ENCODE measurements around the gene STX10. TPM values are rescaled to one million over a fixed set of nuclear protein-coding genes. Genes with fewer than 3 reads are reported as not detected.
"Not testable (repeated sequence)": the region's sequence is repeated elsewhere in the genome, so short reads cannot be mapped to it uniquely, and the experiment has no call there.

Gene STX10
- 10 to 100 TPM; 26.7 to 53.3 (median 33.2) TPM for polyA plus RNA-seq (ENCODE audit: insufficient read length in 10 of 10)
- long read RNA-seq, donor 1, transcript STX10-204 (8 exons, 1,136 nt): major isoform, 10 of 12 reads
- long read RNA-seq, donor 1, partial matches to known transcripts: 0 of 12 reads
- long read RNA-seq, donor 1, other reads (novel, unspliced or antisense): 0 of 12 reads
- long read RNA-seq, donor 2, transcript STX10-204 (8 exons, 1,136 nt): major isoform, 11 of 12 reads
- long read RNA-seq, donor 2, partial matches to known transcripts: 0 of 12 reads
- long read RNA-seq, donor 2, other reads (novel, unspliced or antisense): 0 of 12 reads
- long read RNA-seq, donor 3: 0 reads
- long read RNA-seq, donor 4, transcript STX10-204 (8 exons, 1,136 nt): major isoform, 7 of 8 reads
- long read RNA-seq, donor 4, partial matches to known transcripts: 0 of 8 reads
- long read RNA-seq, donor 4, other reads (novel, unspliced or antisense): 0 of 8 reads
- long read RNA-seq, donor 5, transcript STX10-204 (8 exons, 1,136 nt): major isoform, 16 of 17 reads
- long read RNA-seq, donor 5, partial matches to known transcripts: 0 of 17 reads
- long read RNA-seq, donor 5, other reads (novel, unspliced or antisense): 0 of 17 reads
- long read RNA-seq, donor 6, transcript STX10-204 (8 exons, 1,136 nt): major isoform, 9 of 9 reads
- long read RNA-seq, donor 6, partial matches to known transcripts: 0 of 9 reads
- long read RNA-seq, donor 6, other reads (novel, unspliced or antisense): 0 of 9 reads
- long read RNA-seq, donor 7, transcript STX10-204 (8 exons, 1,136 nt): major isoform, 6 of 6 reads
- long read RNA-seq, donor 7, partial matches to known transcripts: 0 of 6 reads
- long read RNA-seq, donor 7, other reads (novel, unspliced or antisense): 0 of 6 reads
- long read RNA-seq, donor 8, transcript STX10-204 (8 exons, 1,136 nt): major isoform, 10 of 10 reads
- long read RNA-seq, donor 8, partial matches to known transcripts: 0 of 10 reads
- long read RNA-seq, donor 8, other reads (novel, unspliced or antisense): 0 of 10 reads
- long read RNA-seq, donor 9, partial matches to known transcripts: 0 of 1 reads
- long read RNA-seq, donor 9, other reads (novel, unspliced or antisense): 0 of 1 reads

- DNase-seq: peak; percentile 94 to 98 (median 95)
Observed at GRCh38 chr19:13150187-13150930, at the start of gene STX10, which contains the start of gene IER2. STX10 (minus strand) TSS chr19:13150375; CDS start chr19:13150173, 202 bp downstream. IER2 (plus strand) TSS chr19:13150411; CDS start chr19:13153187, 2,776 bp downstream.

- no peak for DNase-seq
Observed at GRCh38 chr19:13198634-13199033, 48.5 kb upstream of the STX10 start.

GRCh38 chr19:13195678-13196077, 45.5 kb upstream of the STX10 start:
- DNase-seq: no peak

- no peak for DNase-seq
Observed at GRCh38 chr19:13190781-13191540, 40.8 kb upstream of the STX10 start.

GRCh38 chr19:13189600-13189999, 39.4 kb upstream of the STX10 start:
- DNase-seq: no peak

- no peak for DNase-seq
Observed at GRCh38 chr19:13187419-13187818, 37.2 kb upstream of the STX10 start.

- not testable (repeated sequence) for DNase-seq
Observed at GRCh38 chr19:13186688-13187087, 36.5 kb upstream of the STX10 start.

GRCh38 chr19:13185763-13186657, 35.8 kb upstream of the STX10 start:
- not testable (repeated sequence) for DNase-seq

- DNase-seq: not testable (repeated sequence)
Observed at GRCh38 chr19:13184926-13185325, 34.8 kb upstream of the STX10 start.

- peak; percentile 76 to 87 (median 79) for DNase-seq
Observed at GRCh38 chr19:13181747-13182388, 31.7 kb upstream of the STX10 start.

- DNase-seq: not testable (repeated sequence)
Observed at GRCh38 chr19:13178291-13178690, 28.1 kb upstream of the STX10 start.

GRCh38 chr19:13177584-13177983, 27.4 kb upstream of the STX10 start:
- DNase-seq: not testable (repeated sequence)

- DNase-seq: no peak
Observed at GRCh38 chr19:13176345-13176744, 26.2 kb upstream of the STX10 start.

- no peak for DNase-seq
Observed at GRCh38 chr19:13173139-13173737, 23.1 kb upstream of the STX10 start.

GRCh38 chr19:13172346-13173138, 22.4 kb upstream of the STX10 start:
- peak in 2 of 3 donors; percentile 50 to 76 for DNase-seq

GRCh38 chr19:13171146-13171545, 21.0 kb upstream of the STX10 start:
- DNase-seq: no peak

- DNase-seq: no peak
Observed at GRCh38 chr19:13169769-13170168, 19.6 kb upstream of the STX10 start.

Data from muscle of back (tissue), 13 donors.